ENCODE measurements around the gene NUCKS1. TPM values are rescaled to one million over a fixed set of nuclear protein-coding genes. Genes with fewer than 3 reads are reported as not detected.

The NUCKS1 gene
- total RNA-seq, 4 donors from 2014 or later: 32.4 to 73.4 (median 60.9) TPM

DNA sequence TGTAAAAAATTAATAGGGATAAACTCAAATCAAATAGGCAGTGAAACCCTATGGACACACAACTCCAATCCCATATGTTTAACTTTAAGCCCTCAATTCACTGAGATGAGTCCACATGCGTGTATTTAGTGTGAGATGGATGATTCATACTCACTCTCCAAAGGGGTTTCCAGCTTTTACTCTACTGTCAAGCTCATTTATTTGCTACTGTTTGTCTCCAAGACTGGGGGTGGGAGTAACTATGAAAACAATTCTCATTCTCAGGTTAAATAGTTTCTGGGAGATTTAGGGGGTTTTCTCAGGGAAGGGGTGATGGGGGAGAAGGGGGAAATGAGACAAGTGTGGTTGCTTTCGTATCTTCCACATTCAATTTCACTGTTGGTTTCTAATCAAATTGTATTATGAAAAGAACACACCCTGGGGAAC, 22.6 kb upstream of the NUCKS1 start:
- Histone ChIP-seq H3K27ac (no peak overlapping the region), H3K9me3 (no peaks in the 10 kb centered on the region), H3K4me1 (peaks cover 9 to 55% (median 16%) of the 10 kb centered on the region in 3 donors), H3K4me3 (no peak overlapping the region), H3K27me3 (no peaks in the 10 kb centered on the region), H3K36me3 (peaks cover 0 to 5% (median 0%) of the 10 kb centered on the region in 3 donors)
- intact Hi-C loops (cut with DNase I): no loop called here
- WGBS, 2 donors: 72 to 80% methylated on average over 2 of the region's 2 CpGs
- no peak for TF ChIP-seq POLR2A (IDR thresholded peaks at IDR 0.05)
- TF ChIP-seq, protein P1, sequence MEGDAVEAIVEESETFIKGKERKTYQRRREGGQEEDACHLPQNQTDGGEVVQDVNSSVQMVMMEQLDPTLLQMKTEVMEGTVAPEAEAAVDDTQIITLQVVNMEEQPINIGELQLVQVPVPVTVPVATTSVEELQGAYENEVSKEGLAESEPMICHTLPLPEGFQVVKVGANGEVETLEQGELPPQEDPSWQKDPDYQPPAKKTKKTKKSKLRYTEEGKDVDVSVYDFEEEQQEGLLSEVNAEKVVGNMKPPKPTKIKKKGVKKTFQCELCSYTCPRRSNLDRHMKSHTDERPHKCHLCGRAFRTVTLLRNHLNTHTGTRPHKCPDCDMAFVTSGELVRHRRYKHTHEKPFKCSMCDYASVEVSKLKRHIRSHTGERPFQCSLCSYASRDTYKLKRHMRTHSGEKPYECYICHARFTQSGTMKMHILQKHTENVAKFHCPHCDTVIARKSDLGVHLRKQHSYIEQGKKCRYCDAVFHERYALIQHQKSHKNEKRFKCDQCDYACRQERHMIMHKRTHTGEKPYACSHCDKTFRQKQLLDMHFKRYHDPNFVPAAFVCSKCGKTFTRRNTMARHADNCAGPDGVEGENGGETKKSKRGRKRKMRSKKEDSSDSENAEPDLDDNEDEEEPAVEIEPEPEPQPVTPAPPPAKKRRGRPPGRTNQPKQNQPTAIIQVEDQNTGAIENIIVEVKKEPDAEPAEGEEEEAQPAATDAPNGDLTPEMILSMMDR (IDR thresholded peaks at IDR 0.05): no peak
- no peak for DNase-seq

DNA sequence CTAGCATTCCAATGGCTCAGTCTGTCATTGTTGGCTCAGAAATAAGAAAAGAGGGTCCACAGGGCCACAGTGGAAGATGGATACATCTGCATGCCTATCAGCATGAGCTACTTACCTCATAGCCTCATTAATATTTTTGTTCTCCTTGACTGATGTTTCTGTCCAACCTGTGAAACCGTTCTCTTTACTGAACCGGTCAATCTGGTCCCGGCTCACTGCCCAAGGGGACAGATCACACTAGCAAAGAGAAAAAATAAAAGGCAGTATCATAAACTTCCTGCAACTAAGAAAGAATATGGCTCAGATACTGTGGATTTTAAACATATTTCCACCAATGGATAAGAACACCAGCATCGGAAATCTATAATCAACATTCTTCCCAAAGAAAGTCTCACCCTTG, 20.6 kb upstream of the NUCKS1 start:
- no peak for DNase-seq
- Histone ChIP-seq H3K36me3 (peaks cover 0 to 5% (median 0%) of the 10 kb centered on the region in 3 donors), H3K4me1 (peaks cover 9 to 56% (median 10%) of the 10 kb centered on the region in 3 donors), H3K27ac (no peak overlapping the region), H3K9me3 (no peaks in the 10 kb centered on the region), H3K27me3 (no peaks in the 10 kb centered on the region), H3K4me3 (no peak overlapping the region)
- no peak for TF ChIP-seq POLR2A (IDR thresholded peaks at IDR 0.05)
- TF ChIP-seq, protein P1 (IDR thresholded peaks at IDR 0.05): no peak
- intact Hi-C loops (cut with DNase I): no loop called here
- 69 to 87% methylated on average over 4 of the region's 4 CpGs for WGBS, 2 donors

DNA sequence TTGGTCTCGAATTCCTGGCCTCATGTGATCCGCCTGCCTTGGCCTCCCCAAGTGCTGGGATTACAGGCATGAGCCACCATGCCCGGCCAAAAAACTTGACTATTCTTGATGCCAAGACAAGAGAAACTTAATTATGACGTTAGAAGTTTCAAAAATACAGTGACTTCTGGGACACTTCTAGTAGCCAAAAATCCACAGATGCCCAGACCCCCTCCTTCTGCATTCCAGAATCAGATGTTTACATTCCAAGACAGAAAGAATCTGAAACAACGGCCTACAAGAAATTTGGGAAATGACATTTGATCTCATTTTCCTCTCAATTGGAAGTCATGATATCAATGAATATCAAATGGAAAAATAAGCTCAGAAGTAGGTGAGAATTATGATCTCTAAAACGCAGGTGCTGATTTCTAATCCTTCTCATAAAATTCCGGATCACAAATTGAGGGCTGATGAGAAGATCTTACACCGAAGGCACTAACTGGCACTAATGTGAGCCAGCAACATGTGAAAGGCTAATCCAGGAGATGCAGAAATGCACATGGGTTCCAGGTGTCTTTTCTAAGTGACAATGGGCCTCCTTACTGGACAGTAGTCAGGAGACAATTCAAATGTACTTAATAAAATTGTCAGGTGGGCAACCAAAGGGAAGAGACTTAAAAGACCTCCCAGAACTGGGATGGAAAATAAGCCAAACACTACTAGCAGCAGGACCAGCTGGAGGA, 19.8 kb upstream of the NUCKS1 start:
- peaks cover 0 to 5% (median 0%) of the 10 kb centered on the region in 3 donors for H3K36me3 ChIP-seq
- intact Hi-C loops (cut with DNase I): no loop called here
- TF ChIP-seq POLR2A (IDR thresholded peaks at IDR 0.05): no peak
- TF ChIP-seq, protein P1 (IDR thresholded peaks at IDR 0.05): no peak
- H3K27ac ChIP-seq: no peak overlapping the region
- H3K27me3 ChIP-seq: no peaks in the 10 kb centered on the region
- WGBS, 2 donors: 68 to 87% methylated on average over 8 of the region's 8 CpGs
- no peak for DNase-seq
- H3K9me3 ChIP-seq: no peaks in the 10 kb centered on the region
- H3K4me3 ChIP-seq: no peak overlapping the region
- H3K4me1 ChIP-seq: peaks cover 8 to 48% (median 9%) of the 10 kb centered on the region in 3 donors

DNA sequence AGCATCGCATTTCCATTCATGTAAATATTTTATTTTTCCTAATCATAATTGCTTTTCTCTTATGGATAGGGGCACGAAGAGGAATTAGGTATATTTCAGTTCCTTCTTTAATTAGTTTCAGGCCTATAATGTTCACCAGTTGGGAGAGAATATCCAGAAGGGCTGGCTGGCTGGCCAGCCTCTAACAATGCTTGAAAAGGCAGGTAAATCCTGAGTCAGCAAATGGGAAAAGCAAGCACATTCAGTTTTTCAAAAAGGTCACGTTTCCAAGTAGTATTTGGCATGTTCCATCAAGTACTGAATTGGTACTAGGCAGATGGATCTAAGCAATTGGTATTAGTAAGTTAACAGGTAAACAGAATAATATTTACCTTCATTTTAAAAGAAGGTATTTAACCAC, 17.3 kb upstream of the NUCKS1 start:
- H3K36me3 ChIP-seq: peaks cover 0 to 5% (median 0%) of the 10 kb centered on the region in 3 donors
- peaks cover 0 to 32% (median 9%) of the 10 kb centered on the region in 3 donors for H3K4me1 ChIP-seq
- intact Hi-C loops (cut with DNase I): no loop called here
- 62 to 75% methylated on average over 3 of the region's 3 CpGs for WGBS, 2 donors
- no peak for DNase-seq
- H3K27ac ChIP-seq: no peak overlapping the region
- H3K9me3 ChIP-seq: no peaks in the 10 kb centered on the region
- TF ChIP-seq POLR2A (IDR thresholded peaks at IDR 0.05): no peak
- TF ChIP-seq, protein P1 (IDR thresholded peaks at IDR 0.05): no peak
- H3K27me3 ChIP-seq: no peaks in the 10 kb centered on the region
- no peak overlapping the region for H3K4me3 ChIP-seq

DNA sequence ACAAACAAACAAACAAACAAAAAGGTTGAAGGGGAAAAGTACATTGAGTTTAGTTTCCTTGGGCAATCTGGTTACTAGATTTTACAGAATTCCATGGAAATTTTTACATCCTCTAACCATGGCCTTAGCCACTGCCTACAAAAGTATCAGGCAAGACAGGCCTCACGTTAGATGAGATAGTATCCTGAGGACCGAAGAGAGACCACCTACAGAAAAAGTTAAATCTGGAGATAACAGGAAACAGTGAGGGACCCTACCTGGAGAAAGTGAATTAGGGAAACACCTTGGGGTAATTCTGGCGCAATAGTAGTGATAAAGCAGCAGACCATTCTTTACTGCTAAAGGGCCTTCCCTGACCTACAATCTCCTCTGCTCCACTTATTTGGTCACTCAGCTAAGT, 16.6 kb upstream of the NUCKS1 start:
- TF ChIP-seq, protein P1 (IDR thresholded peaks at IDR 0.05): no peak
- TF ChIP-seq POLR2A (IDR thresholded peaks at IDR 0.05): no peak
- no peak for DNase-seq
- 50 to 84% methylated on average over 3 of the region's 3 CpGs for WGBS, 2 donors
- Histone ChIP-seq H3K36me3 (peaks cover 0 to 5% (median 0%) of the 10 kb centered on the region in 3 donors), H3K27ac (no peak overlapping the region), H3K9me3 (no peaks in the 10 kb centered on the region), H3K4me3 (no peak overlapping the region), H3K4me1 (peaks cover 0 to 27% (median 9%) of the 10 kb centered on the region in 3 donors), H3K27me3 (no peaks in the 10 kb centered on the region)
- intact Hi-C loops (cut with DNase I): no loop called here

Data from esophagus squamous epithelium (tissue), 5 donors.